ENCODE measurements around the gene PXK.

DNA sequence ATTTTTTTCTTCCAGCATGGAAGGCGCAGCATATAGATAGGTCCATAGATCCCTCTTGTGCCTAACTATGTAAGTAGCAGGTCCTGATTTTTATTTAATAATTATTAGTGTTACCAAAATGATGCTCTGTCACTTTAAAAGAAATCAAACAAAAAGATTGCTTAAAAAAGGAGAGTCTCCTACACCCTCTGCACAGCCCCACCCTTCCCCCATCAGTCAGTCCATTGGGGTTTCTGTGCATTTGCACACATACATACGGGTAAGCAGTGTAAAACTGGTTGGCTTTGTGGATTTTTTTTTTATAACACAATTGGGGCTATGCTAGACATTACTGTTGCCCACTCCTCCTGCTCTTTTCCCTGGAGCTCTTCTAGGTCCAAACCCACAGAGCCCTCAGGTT lies 33.6 kb upstream of the PXK start:
- TF ChIP-seq, protein P1, sequence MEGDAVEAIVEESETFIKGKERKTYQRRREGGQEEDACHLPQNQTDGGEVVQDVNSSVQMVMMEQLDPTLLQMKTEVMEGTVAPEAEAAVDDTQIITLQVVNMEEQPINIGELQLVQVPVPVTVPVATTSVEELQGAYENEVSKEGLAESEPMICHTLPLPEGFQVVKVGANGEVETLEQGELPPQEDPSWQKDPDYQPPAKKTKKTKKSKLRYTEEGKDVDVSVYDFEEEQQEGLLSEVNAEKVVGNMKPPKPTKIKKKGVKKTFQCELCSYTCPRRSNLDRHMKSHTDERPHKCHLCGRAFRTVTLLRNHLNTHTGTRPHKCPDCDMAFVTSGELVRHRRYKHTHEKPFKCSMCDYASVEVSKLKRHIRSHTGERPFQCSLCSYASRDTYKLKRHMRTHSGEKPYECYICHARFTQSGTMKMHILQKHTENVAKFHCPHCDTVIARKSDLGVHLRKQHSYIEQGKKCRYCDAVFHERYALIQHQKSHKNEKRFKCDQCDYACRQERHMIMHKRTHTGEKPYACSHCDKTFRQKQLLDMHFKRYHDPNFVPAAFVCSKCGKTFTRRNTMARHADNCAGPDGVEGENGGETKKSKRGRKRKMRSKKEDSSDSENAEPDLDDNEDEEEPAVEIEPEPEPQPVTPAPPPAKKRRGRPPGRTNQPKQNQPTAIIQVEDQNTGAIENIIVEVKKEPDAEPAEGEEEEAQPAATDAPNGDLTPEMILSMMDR (IDR thresholded peaks at IDR 0.05) = no peak
- no peak for TF ChIP-seq POLR2A (IDR thresholded peaks at IDR 0.05)
